ENCODE data around the gene XCL2.

DNA sequence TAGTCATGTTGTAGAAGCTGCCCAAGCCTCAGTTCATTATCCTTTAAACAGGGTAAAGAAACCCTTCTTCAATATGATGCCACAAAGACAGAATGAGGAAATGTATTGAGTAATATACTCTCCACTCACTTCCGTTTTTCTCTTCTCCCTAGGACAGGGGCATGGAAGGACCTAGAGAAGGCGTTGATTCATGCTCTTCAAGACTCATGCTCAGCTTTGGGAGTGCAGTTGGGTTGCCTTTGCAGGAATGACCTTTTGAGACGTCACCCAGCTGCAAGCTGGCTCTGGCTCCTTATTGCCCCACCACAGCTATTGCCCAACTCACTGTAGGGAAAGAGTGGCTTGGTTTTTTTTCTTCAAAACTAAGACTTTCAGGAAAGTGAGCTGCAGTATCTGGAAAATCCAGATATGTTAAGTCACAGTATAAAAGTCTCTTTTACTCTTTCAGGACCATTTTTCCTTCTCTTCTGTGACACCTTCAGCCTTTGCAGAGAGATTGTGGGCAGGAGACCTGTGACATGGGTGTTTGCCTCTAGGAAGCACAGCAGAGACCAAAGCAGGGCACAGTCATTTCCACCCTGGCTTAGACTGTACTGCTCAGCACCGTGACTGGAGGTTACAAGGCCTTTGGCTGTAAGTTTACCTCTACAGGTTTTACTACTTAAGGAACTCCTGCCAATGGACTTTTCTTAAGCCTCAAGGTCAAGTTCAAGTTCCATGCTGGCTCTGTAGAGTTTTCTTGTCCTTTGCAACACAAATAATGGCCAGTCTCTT, 39.5 kb downstream of the XCL2 start:
- TF ChIP-seq POLR2A (IDR thresholded peaks at IDR 0.05) (no peak), EP300 (IDR thresholded peaks at IDR 0.05) (peak; percentile 13 to 77)
- TF ChIP-seq, protein P1, sequence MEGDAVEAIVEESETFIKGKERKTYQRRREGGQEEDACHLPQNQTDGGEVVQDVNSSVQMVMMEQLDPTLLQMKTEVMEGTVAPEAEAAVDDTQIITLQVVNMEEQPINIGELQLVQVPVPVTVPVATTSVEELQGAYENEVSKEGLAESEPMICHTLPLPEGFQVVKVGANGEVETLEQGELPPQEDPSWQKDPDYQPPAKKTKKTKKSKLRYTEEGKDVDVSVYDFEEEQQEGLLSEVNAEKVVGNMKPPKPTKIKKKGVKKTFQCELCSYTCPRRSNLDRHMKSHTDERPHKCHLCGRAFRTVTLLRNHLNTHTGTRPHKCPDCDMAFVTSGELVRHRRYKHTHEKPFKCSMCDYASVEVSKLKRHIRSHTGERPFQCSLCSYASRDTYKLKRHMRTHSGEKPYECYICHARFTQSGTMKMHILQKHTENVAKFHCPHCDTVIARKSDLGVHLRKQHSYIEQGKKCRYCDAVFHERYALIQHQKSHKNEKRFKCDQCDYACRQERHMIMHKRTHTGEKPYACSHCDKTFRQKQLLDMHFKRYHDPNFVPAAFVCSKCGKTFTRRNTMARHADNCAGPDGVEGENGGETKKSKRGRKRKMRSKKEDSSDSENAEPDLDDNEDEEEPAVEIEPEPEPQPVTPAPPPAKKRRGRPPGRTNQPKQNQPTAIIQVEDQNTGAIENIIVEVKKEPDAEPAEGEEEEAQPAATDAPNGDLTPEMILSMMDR (IDR thresholded peaks at IDR 0.05), result no peak
